GM12878 (cell line): ENCODE results near the gene DENND10. TPM values are rescaled to one million over a fixed set of nuclear protein-coding genes. Genes with fewer than 3 reads are reported as not detected.

Experiments
- ATAC-seq: fragments of 200-7000 bp; cut with Tn5 transposase; 3 replicates; pipeline ENCODE4 v1.9.1; 2020; ENCODE audit warnings: mild to moderate bottlenecking, moderate library complexity
- BruUV-seq: library from RNA; stranded (reverse); fragments of 400-500 nt; replicated peaks from 2 replicates; lab custom pipeline; 2021; lab: Mats Ljungman, UMichigan
- CTCF ChIA-PET: fragments of 300-600 bp; sonication (Branson Sonifier 250); formaldehyde crosslinking; extraction: SDS; loops from one replicate; lab custom pipeline; 2021; ENCODE audit warnings: inconsistent platforms; lab: Yijun Ruan, JAX
- POLR2A ChIA-PET: fragments of 350-600 bp; formaldehyde crosslinking; extraction: SDS; loops from one replicate; lab custom pipeline; 2021; ENCODE audit warnings: inconsistent platforms; lab: Charles Lee
- RAD21 ChIA-PET: fragments of 300-600 bp; sonication (Branson Sonifier 250); formaldehyde crosslinking; loops from one replicate; lab custom pipeline; 2023; ENCODE audit warnings: antibody characterized with exemption; ENCODE audit not compliant: unreplicated experiment; lab: Charles Lee
- SMC1A ChIA-PET: fragments of 300-600 bp; sonication (Branson Sonifier 250); formaldehyde crosslinking; loops from one replicate; lab custom pipeline; 2023; ENCODE audit not compliant: unreplicated experiment, uncharacterized antibody; lab: Charles Lee
- DNase-seq: peaks from one replicate; pipeline ENCODE4 v3.0.0-alpha.2; 2011; ENCODE audit warnings: low read depth, low spot score
- FAIRE-seq: peaks from 3 replicates; lab custom pipeline; 2011; peaks lifted over from hg19 to GRCh38; lab: Jason Lieb, UNC
- H2AFZ ChIP-seq: 2 replicates; pipeline ENCODE4 v1.6.0; 2011; ENCODE audit warnings: low read depth, low read length, control low read depth; ENCODE audit not compliant: control insufficient read depth
- H3K27ac ChIP-seq: 2 replicates; pipeline ENCODE4 v1.5.1; 2011; ENCODE audit warnings: control low read depth; ENCODE audit not compliant: control insufficient read depth, insufficient read depth
- H3K27me3 ChIP-seq, 2 experiments: replicated peaks in 1 of 2; 2 replicates each; pipeline versions ENCODE4 v1.6.0 to v1.6.1; 2011; ENCODE audit warnings: low read length in 1 of 2; ENCODE audit not compliant: control insufficient read depth in 2 of 2, insufficient read depth in 2 of 2
- H3K36me3 ChIP-seq, 2 experiments: 2 replicates each; pipeline ENCODE4 v1.5.1; 2011; ENCODE audit warnings: low read length in 1 of 2; ENCODE audit not compliant: control insufficient read depth in 2 of 2, insufficient read depth in 2 of 2
- H3K4me1 ChIP-seq: 2 replicates; pipeline ENCODE4 v1.6.1; 2011; ENCODE audit warnings: mild to moderate bottlenecking, low read length, moderate library complexity, mixed read lengths; ENCODE audit not compliant: control insufficient read depth, insufficient read depth
- H3K4me2 ChIP-seq: 2 replicates; pipeline ENCODE4 v1.6.0; 2011; ENCODE audit warnings: control low read depth; ENCODE audit not compliant: control insufficient read depth, insufficient read depth
- H3K4me3 ChIP-seq: fragments of 200-600 bp; sonication (generic); 2 replicates; pipeline ENCODE4 v1.5.1; 2016
- H3K79me2 ChIP-seq: 2 replicates; pipeline ENCODE4 v1.6.0; 2011; ENCODE audit warnings: low read length; ENCODE audit not compliant: control insufficient read depth, insufficient read depth
- H3K9ac ChIP-seq: 2 replicates; pipeline ENCODE4 v1.8.0; 2011; ENCODE audit warnings: low read length, control low read depth, mixed read lengths; ENCODE audit not compliant: control insufficient read depth, insufficient read depth
- H3K9me3 ChIP-seq: replicated peaks from 3 replicates; pipeline ENCODE4 v1.5.1; 2011; ENCODE audit warnings: mild to moderate bottlenecking, low read length; ENCODE audit not compliant: control insufficient read depth, insufficient read depth
- H4K20me1 ChIP-seq: 2 replicates; pipeline ENCODE4 v1.6.0; 2011; ENCODE audit not compliant: control insufficient read depth, insufficient read depth
- BHLHE40 ChIP-seq, 2 experiments: fragments of 450-650 bp in 1 of 2; IDR thresholded peaks; 2 replicates each; pipeline ENCODE4 v1.6.1; 2011 to 2017; ENCODE audit warnings: low read depth in 2 of 2, borderline replicate concordance in 1 of 2, improper control_type of control experiment in 1 of 2, low read length in 1 of 2, mild to moderate bottlenecking in 1 of 2
- RUNX3 ChIP-seq: IDR thresholded peaks from 2 replicates; pipeline ENCODE4 v1.6.1; 2012; ENCODE audit warnings: low read length, inconsistent platforms
- SMC3 ChIP-seq: IDR thresholded peaks from 2 replicates; pipeline ENCODE4 v1.6.1; 2011; ENCODE audit warnings: low read length, improper control_type of control experiment, borderline replicate concordance
- STAT1 ChIP-seq: fragments of 450-650 bp; conservative IDR thresholded peaks from 2 replicates; pipeline ENCODE4 v1.6.1; 2014; ENCODE audit warnings: antibody characterized with exemption, mild to moderate bottlenecking
- WGBS: methylation state at CpG from one replicate; pipeline ENCODE4 v1.1.6; 2016; ENCODE audit warnings: low lambda C conversion rate; ENCODE audit not compliant: insufficient replicate concordance, insufficient coverage; ENCODE audit errors: missing lambda C conversion rate; 5-methylcytosine and 5-hydroxymethylcytosine counted together
- in situ Hi-C: fragments of 300-500 bp; cut with MboI; formaldehyde crosslinking; loops from 9 replicates; pipeline ENCODE4 v1.14.3; 2018; ENCODE audit warnings: mixed read lengths
- intact Hi-C: fragments of 100-400 bp; cut with micrococcal nuclease; formaldehyde crosslinking; loops from one replicate; pipeline ENCODE4 v1.14.2; 2022; ENCODE audit not compliant: unreplicated experiment
- polyA plus RNA-seq, 11 experiments: library from polyadenylated mRNA; depleted of rRNA in 4 of 11; unstranded in 6 of 11; stranded (reverse) in 5 of 11; fragments of >200 nt; fragmentation: Nextera tagmentation in 4 of 11; fragmentation: Illumina TruSeq in 1 of 11; extraction: Ambion mirVana in 4 of 11; extraction: Trizol in 1 of 11; gene quantifications; 1 replicate in 1 of 11; 2 replicates in 10 of 11; pipeline versions ENCODE4 v1.2.1 to v1.2.3, GENCODE V29; 2011 to 2016; ENCODE audit warnings: inconsistent platforms in 2 of 11, missing spikeins in 2 of 11, low read depth in 1 of 11
- total RNA-seq, 4 experiments: library from RNA; depleted of rRNA in 3 of 4; stranded (reverse); fragments of >200 nt in 3 of 4; fragmentation: Illumina TruSeq in 1 of 4; extraction: Trizol in 1 of 4; gene quantifications; 2 replicates each; pipeline versions ENCODE4 v1.2.1 to v1.2.3, GENCODE V29; 2013 to 2021
- TF ChIP-seq, protein P1 (sequence below): fragments of 450-650 bp; IDR thresholded peaks from 2 replicates; pipeline ENCODE4 v1.6.1; 2018; ENCODE audit warnings: borderline replicate concordance, mild to moderate bottlenecking; ENCODE audit not compliant: partially characterized antibody

DENND10 gene
- total and polyA plus RNA-seq, 10 of the 15 experiments (the other 5 are each of a cell fraction or from before 2014, with no cell fraction given) = 21.5 to 39.8 (median 26.2) TPM

- POLR2A ChIA-PET = no interaction called here
- ATAC-seq (no peak), FAIRE-seq (no peak), DNase-seq (no peak)
- Histone ChIP-seq H3K4me3 (no peak overlapping the region), H4K20me1 (no peaks in the 10 kb centered on the region), H3K9me3 (no peaks in the 10 kb centered on the region), H3K4me1 (no peaks in the 10 kb centered on the region), H2AFZ (no peak overlapping the region), H3K36me3 (peaks cover 3 to 25% of the 10 kb centered on the region in 2 experiments), H3K27me3 (no peaks in the 10 kb centered on the region), H3K27ac (no peak overlapping the region), H3K79me2 (no peaks in the 10 kb centered on the region), H3K4me2 (no peak overlapping the region), H3K9ac (no peak overlapping the region)
- in situ Hi-C loops (no loop called here), intact Hi-C loops (no loop called here)
- RAD21 ChIA-PET = no interaction called here
- 95% methylated on average over 12 of the region's 12 CpGs for WGBS
- SMC1A ChIA-PET = no interaction called here
- CTCF ChIA-PET = interaction anchor here (1.5 to 2.5 kb wide), 2 partner anchors 9 to 45 kb away, joined by 7 to 9 read pairs; no protein-coding TSS in a partner anchor
- BruUV-seq = no TSS peak
- TF ChIP-seq RUNX3 (no peak), BHLHE40 (IDR thresholded peaks at IDR 0.05; ENCODE audit: borderline replicate concordance in 1 of 2, low read depth in 2 of 2, low read length in 1 of 2) (no peak), SMC3 (no peak)
Observed at GRCh38 chr10:119153661-119154060, 49.7 kb downstream of the DENND10 start.

GRCh38 chr10:119159332-119159731 is 55.4 kb downstream of the DENND10 start:
- FAIRE-seq (no peak), DNase-seq (no peak), ATAC-seq (no peak)
- no peaks in the 10 kb centered on the region for H4K20me1 ChIP-seq
- CTCF ChIA-PET = interaction anchor here (0.7 kb wide), 1 partner anchor 33 kb away, joined by 3 read pairs; no protein-coding TSS in a partner anchor
- SMC1A ChIA-PET = no interaction called here
- H3K36me3 ChIP-seq = peaks cover 1 to 23% of the 10 kb centered on the region in 2 experiments; a peak in 3 of 4 replicates
- no TSS peak for BruUV-seq
- WGBS = 89% methylated on average over 8 of the region's 8 CpGs
- peaks cover 4% of the 10 kb centered on the region for H3K79me2 ChIP-seq
- H3K27ac ChIP-seq = no peak overlapping the region
- POLR2A ChIA-PET = no interaction called here
- H3K9ac ChIP-seq = no peak overlapping the region
- H3K27me3 ChIP-seq = no peaks in the 10 kb centered on the region
- intact Hi-C loops = no loop called here
- in situ Hi-C loops = no loop called here
- peaks cover 3% of the 10 kb centered on the region; the same call in 1 of the 2 replicates for H3K4me1 ChIP-seq
- H3K9me3 ChIP-seq = no peaks in the 10 kb centered on the region
- no peak overlapping the region for H3K4me3 ChIP-seq
- no peak for TF ChIP-seq STAT1
- TF ChIP-seq, protein P1, sequence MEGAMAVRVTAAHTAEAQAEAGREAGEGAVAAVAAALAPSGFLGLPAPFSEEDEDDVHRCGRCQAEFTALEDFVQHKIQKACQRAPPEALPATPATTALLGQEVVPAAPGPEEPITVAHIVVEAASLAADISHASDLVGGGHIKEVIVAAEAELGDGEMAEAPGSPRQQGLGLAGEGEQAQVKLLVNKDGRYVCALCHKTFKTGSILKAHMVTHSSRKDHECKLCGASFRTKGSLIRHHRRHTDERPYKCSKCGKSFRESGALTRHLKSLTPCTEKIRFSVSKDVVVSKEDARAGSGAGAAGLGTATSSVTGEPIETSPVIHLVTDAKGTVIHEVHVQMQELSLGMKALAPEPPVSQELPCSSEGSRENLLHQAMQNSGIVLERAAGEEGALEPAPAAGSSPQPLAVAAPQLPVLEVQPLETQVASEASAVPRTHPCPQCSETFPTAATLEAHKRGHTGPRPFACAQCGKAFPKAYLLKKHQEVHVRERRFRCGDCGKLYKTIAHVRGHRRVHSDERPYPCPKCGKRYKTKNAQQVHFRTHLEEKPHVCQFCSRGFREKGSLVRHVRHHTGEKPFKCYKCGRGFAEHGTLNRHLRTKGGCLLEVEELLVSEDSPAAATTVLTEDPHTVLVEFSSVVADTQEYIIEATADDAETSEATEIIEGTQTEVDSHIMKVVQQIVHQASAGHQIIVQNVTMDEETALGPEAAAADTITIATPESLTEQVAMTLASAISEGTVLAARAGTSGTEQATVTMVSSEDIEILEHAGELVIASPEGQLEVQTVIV = no peak
- RAD21 ChIA-PET = no interaction called here
- no peak overlapping the region for H2AFZ ChIP-seq
- H3K4me2 ChIP-seq = no peak overlapping the region
